CD4-positive, alpha-beta memory T cell (primary cell): ENCODE measurements around the gene RERE. TPM values are rescaled to one million over a fixed set of nuclear protein-coding genes. Genes with fewer than 3 reads are reported as not detected.
A peak's percentile ranks its signal among the peaks of the same experiment; 100 is the strongest.

Source experiments
- CTCF ChIA-PET: fragments of 350-600 bp; sonication (Branson Sonifier 250); formaldehyde crosslinking; loops from one replicate; lab custom pipeline; 2021; ENCODE audit warnings: inconsistent platforms; ENCODE audit not compliant: partially characterized antibody; lab: Charles Lee
- POLR2A ChIA-PET: fragments of 350-600 bp; sonication (Branson Sonifier 250); formaldehyde crosslinking; loops from one replicate; lab custom pipeline; 2021; ENCODE audit not compliant: partially characterized antibody; lab: Charles Lee
- DNase-seq, 5 donors: peaks; one replicate each; pipeline versions ENCODE4 v3.0.0 to v3.0.0-alpha.2; 2020 to 2022; ENCODE audit warnings: mixed read lengths in 1 of 5
- H3K27ac ChIP-seq: one replicate; pipeline ENCODE4 v1.7.0; 2013; ENCODE audit warnings: low read depth, low read length
- H3K27me3 ChIP-seq: 2 replicates; pipeline ENCODE4 v1.7.0; 2013; ENCODE audit warnings: mild to moderate bottlenecking, low read length, moderate library complexity; ENCODE audit not compliant: insufficient read depth
- H3K36me3 ChIP-seq: 2 replicates; pipeline ENCODE4 v1.7.0; 2013; ENCODE audit warnings: mild to moderate bottlenecking, low read length, moderate library complexity; ENCODE audit not compliant: insufficient read depth
- H3K4me1 ChIP-seq: 2 replicates; pipeline ENCODE4 v1.7.0; 2013; ENCODE audit warnings: mild to moderate bottlenecking, low read length, moderate library complexity; ENCODE audit not compliant: insufficient read depth
- H3K4me3 ChIP-seq, 2 donors: one replicate each; pipeline ENCODE4 v1.7.0; 2013; ENCODE audit warnings: low read length in 2 of 2, mild to moderate bottlenecking in 1 of 2
- H3K9me3 ChIP-seq, 2 donors: one replicate each; pipeline ENCODE4 v1.7.0; 2013; ENCODE audit warnings: low read length in 2 of 2, control low read depth in 1 of 2; ENCODE audit not compliant: control insufficient read depth in 1 of 2
- H3K27ac Mint-ChIP-seq, 7 donors: one replicate each; pipeline ENCODE4 v1.8.0; 2020 to 2021; ENCODE audit warnings: mixed read lengths in 7 of 7, mild to moderate bottlenecking in 6 of 7, inconsistent platforms in 3 of 7, moderate library complexity in 3 of 7
- H3K27me3 Mint-ChIP-seq, 2 donors: one replicate each; pipeline ENCODE4 v1.8.0; 2020 to 2021; ENCODE audit warnings: mixed read lengths in 2 of 2
- H3K36me3 Mint-ChIP-seq, 2 donors: one replicate each; pipeline ENCODE4 v1.8.0; 2020 to 2021; ENCODE audit warnings: mixed read lengths in 2 of 2, inconsistent platforms in 1 of 2, mild to moderate bottlenecking in 1 of 2
- H3K4me1 Mint-ChIP-seq, 4 donors: one replicate each; pipeline ENCODE4 v1.8.0; 2020 to 2021; ENCODE audit warnings: mixed read lengths in 4 of 4, mild to moderate bottlenecking in 1 of 4
- H3K4me3 Mint-ChIP-seq, 8 donors: one replicate each; pipeline ENCODE4 v1.8.0; 2020 to 2021; ENCODE audit warnings: mixed read lengths in 8 of 8, mild to moderate bottlenecking in 7 of 8, moderate library complexity in 6 of 8, inconsistent platforms in 3 of 8
- H3K9me3 Mint-ChIP-seq, 8 donors: one replicate each; pipeline ENCODE4 v1.8.0; 2020 to 2021; ENCODE audit warnings: mixed read lengths in 8 of 8, mild to moderate bottlenecking in 5 of 8, inconsistent platforms in 3 of 8, moderate library complexity in 1 of 8
- intact Hi-C: fragments of 100-400 bp; cut with micrococcal nuclease; formaldehyde crosslinking; loops from one replicate; pipeline ENCODE4 v1.15.1; 2023
- polyA plus RNA-seq, 2 donors: library from polyadenylated mRNA; unstranded; fragments of 300-500 nt; fragmentation: Illumina TruSeq; gene quantifications; one replicate each; pipeline ENCODE4 v1.2.3, GENCODE V29; 2021
- total RNA-seq, 2 experiments: library from RNA; stranded (reverse); gene quantifications; one replicate each; pipeline ENCODE4 v1.2.3, GENCODE V29; 2021

RERE gene
- total and polyA plus RNA-seq, 4 experiments from 2014 or later: 0.38 to 117 (median 60.3) TPM

- Histone ChIP-seq H3K27me3 (no peaks in the 10 kb centered on the region), H3K4me1 (no peaks in the 10 kb centered on the region), H3K36me3 (no peaks in the 10 kb centered on the region), H3K4me3 (no peak overlapping the region), H3K27ac (no peak overlapping the region), H3K9me3 (no peaks in the 10 kb centered on the region)
- no peaks in the 10 kb centered on the region for H3K9me3 Mint-ChIP-seq
- no peak overlapping the region for H3K27ac Mint-ChIP-seq
- CTCF ChIA-PET: interaction anchor here (2.8 to 3.5 kb wide), 4 partner anchors 8 to 280 kb away, joined by 9 to 27 read pairs (median 16); no protein-coding TSS in a partner anchor
- no peaks in the 10 kb centered on the region for H3K36me3 Mint-ChIP-seq
- DNase-seq: no peak
- peaks cover 0 to 1% (median 0%) of the 10 kb centered on the region in 4 donors for H3K4me1 Mint-ChIP-seq
- POLR2A ChIA-PET: no interaction called here
- H3K4me3 Mint-ChIP-seq: no peak overlapping the region
- intact Hi-C loops: no loop called here
- no peaks in the 10 kb centered on the region for H3K27me3 Mint-ChIP-seq
Measured at GRCh38 chr1:8569242-8569641, 248.2 kb downstream of the RERE start.

GRCh38 chr1:8568837-8569236 is 248.6 kb downstream of the RERE start:
- Histone ChIP-seq H3K27me3 (no peaks in the 10 kb centered on the region), H3K36me3 (no peaks in the 10 kb centered on the region), H3K4me1 (no peaks in the 10 kb centered on the region), H3K4me3 (no peak overlapping the region), H3K9me3 (no peaks in the 10 kb centered on the region), H3K27ac (no peak overlapping the region)
- ChIA-PET POLR2A (no interaction called here), CTCF (interaction anchor here (2.8 to 3.5 kb wide), 4 partner anchors 7 to 280 kb away, joined by 9 to 27 read pairs (median 16); no protein-coding TSS in a partner anchor)
- intact Hi-C loops: no loop called here
- H3K27ac Mint-ChIP-seq: no peak overlapping the region
- no peak for DNase-seq
- no peaks in the 10 kb centered on the region for H3K9me3 Mint-ChIP-seq
- no peaks in the 10 kb centered on the region for H3K27me3 Mint-ChIP-seq
- H3K4me3 Mint-ChIP-seq: no peak overlapping the region
- peaks cover 0 to 1% (median 0%) of the 10 kb centered on the region in 4 donors for H3K4me1 Mint-ChIP-seq
- no peaks in the 10 kb centered on the region for H3K36me3 Mint-ChIP-seq

GRCh38 chr1:8567146-8567545 is 250.3 kb downstream of the RERE start:
- Mint-ChIP-seq H3K4me3 (no peak overlapping the region), H3K27ac (no peak overlapping the region), H3K4me1 (peaks cover 0 to 1% (median 0%) of the 10 kb centered on the region in 4 donors), H3K9me3 (no peaks in the 10 kb centered on the region), H3K36me3 (no peaks in the 10 kb centered on the region), H3K27me3 (no peaks in the 10 kb centered on the region)
- Histone ChIP-seq H3K4me1 (no peaks in the 10 kb centered on the region), H3K9me3 (no peaks in the 10 kb centered on the region), H3K27ac (no peak overlapping the region), H3K4me3 (no peak overlapping the region), H3K36me3 (no peaks in the 10 kb centered on the region), H3K27me3 (no peaks in the 10 kb centered on the region)
- intact Hi-C loops: no loop called here
- no peak for DNase-seq
- CTCF ChIA-PET: no interaction called here
- POLR2A ChIA-PET: no interaction called here

- intact Hi-C loops: no loop called here
- Histone ChIP-seq H3K4me1 (no peaks in the 10 kb centered on the region), H3K27ac (no peak overlapping the region), H3K27me3 (no peaks in the 10 kb centered on the region), H3K9me3 (no peaks in the 10 kb centered on the region), H3K4me3 (no peak overlapping the region), H3K36me3 (no peaks in the 10 kb centered on the region)
- peak overlapping the region in 1 of 7 donors; percentile 41 for H3K27ac Mint-ChIP-seq
- CTCF ChIA-PET: interaction anchor here (1.0 to 6.3 kb wide), 4 partner anchors 105 to 285 kb away, joined by 3 to 192 read pairs (median 6); no protein-coding TSS in a partner anchor
- H3K36me3 Mint-ChIP-seq: no peaks in the 10 kb centered on the region
- H3K27me3 Mint-ChIP-seq: no peaks in the 10 kb centered on the region
- no peak overlapping the region for H3K4me3 Mint-ChIP-seq
- DNase-seq: no peak
- H3K4me1 Mint-ChIP-seq: peaks cover 2 to 6% (median 5%) of the 10 kb centered on the region in 4 donors
- H3K9me3 Mint-ChIP-seq: no peaks in the 10 kb centered on the region
- POLR2A ChIA-PET: no interaction called here
Measured at GRCh38 chr1:8565802-8566201, 251.6 kb downstream of the RERE start.

GRCh38 chr1:8563944-8564537 is 253.4 kb downstream of the RERE start:
- H3K36me3 Mint-ChIP-seq: no peaks in the 10 kb centered on the region
- no peaks in the 10 kb centered on the region for H3K27me3 ChIP-seq
- no peaks in the 10 kb centered on the region for H3K36me3 ChIP-seq
- H3K27ac ChIP-seq: no peak overlapping the region
- H3K27ac Mint-ChIP-seq: no peak overlapping the region
- CTCF ChIA-PET: interaction anchor here (4.4 to 6.3 kb wide), 3 partner anchors 109 to 285 kb away, joined by 84 to 192 read pairs (median 85); no protein-coding TSS in a partner anchor
- intact Hi-C loops: no loop called here
- H3K27me3 Mint-ChIP-seq: no peaks in the 10 kb centered on the region
- DNase-seq: no peak
- no peaks in the 10 kb centered on the region for H3K9me3 Mint-ChIP-seq
- H3K4me3 ChIP-seq: no peak overlapping the region
- POLR2A ChIA-PET: no interaction called here
- peaks cover 2 to 7% (median 5%) of the 10 kb centered on the region in 4 donors for H3K4me1 Mint-ChIP-seq
- no peaks in the 10 kb centered on the region for H3K4me1 ChIP-seq
- no peak overlapping the region for H3K4me3 Mint-ChIP-seq
- no peaks in the 10 kb centered on the region for H3K9me3 ChIP-seq

- no peak for DNase-seq
- no peaks in the 10 kb centered on the region for H3K27me3 ChIP-seq
- no peaks in the 10 kb centered on the region for H3K9me3 Mint-ChIP-seq
- no peaks in the 10 kb centered on the region for H3K27me3 Mint-ChIP-seq
- POLR2A ChIA-PET: interaction anchor here (1.3 kb wide), 1 partner anchor 163 kb away, joined by 6 read pairs; no protein-coding TSS in a partner anchor
- H3K36me3 ChIP-seq: no peaks in the 10 kb centered on the region
- H3K4me3 Mint-ChIP-seq: no peak overlapping the region
- no peaks in the 10 kb centered on the region for H3K9me3 ChIP-seq
- CTCF ChIA-PET: interaction anchor here (0.9 to 6.3 kb wide), 10 partner anchors 7 to 289 kb away, joined by 3 to 192 read pairs (median 9); no protein-coding TSS in a partner anchor
- intact Hi-C loops: no loop called here
- H3K4me3 ChIP-seq: no peak overlapping the region
- H3K27ac Mint-ChIP-seq: peak overlapping the region in 4 of 7 donors; percentile 15 to 54 (median 46)
- H3K4me1 ChIP-seq: no peaks in the 10 kb centered on the region
- no peaks in the 10 kb centered on the region for H3K36me3 Mint-ChIP-seq
- H3K27ac ChIP-seq: no peak overlapping the region
- peaks cover 2 to 7% (median 5%) of the 10 kb centered on the region in 4 donors for H3K4me1 Mint-ChIP-seq
Measured at GRCh38 chr1:8562881-8563865, 254.3 kb downstream of the RERE start.

- Histone ChIP-seq H3K4me1 (no peaks in the 10 kb centered on the region), H3K4me3 (no peak overlapping the region), H3K9me3 (no peaks in the 10 kb centered on the region), H3K27me3 (no peaks in the 10 kb centered on the region), H3K27ac (no peak overlapping the region), H3K36me3 (no peaks in the 10 kb centered on the region)
- Mint-ChIP-seq H3K36me3 (no peaks in the 10 kb centered on the region), H3K27me3 (no peaks in the 10 kb centered on the region), H3K4me3 (no peak overlapping the region), H3K4me1 (peaks cover 2 to 7% (median 5%) of the 10 kb centered on the region in 4 donors), H3K27ac (no peak overlapping the region), H3K9me3 (no peaks in the 10 kb centered on the region)
- ChIA-PET POLR2A (interaction anchor here (1.3 kb wide), 1 partner anchor 164 kb away, joined by 6 read pairs; no protein-coding TSS in a partner anchor), CTCF (interaction anchor here (0.8 to 6.3 kb wide), 25 partner anchors 8 to 298 kb away, joined by 3 to 192 read pairs (median 4); no protein-coding TSS in a partner anchor)
- DNase-seq: no peak
- intact Hi-C loops: no loop called here
Measured at GRCh38 chr1:8562222-8562621, 255.2 kb downstream of the RERE start.
